Measurements from ENCODE around the gene TECRL. TPM values are rescaled to one million over a fixed set of nuclear protein-coding genes. Genes with fewer than 3 reads are reported as not detected.

Gene TECRL
- total and polyA plus RNA-seq, 2 experiments from 2014 or later = 358 to 494 TPM

DNA sequence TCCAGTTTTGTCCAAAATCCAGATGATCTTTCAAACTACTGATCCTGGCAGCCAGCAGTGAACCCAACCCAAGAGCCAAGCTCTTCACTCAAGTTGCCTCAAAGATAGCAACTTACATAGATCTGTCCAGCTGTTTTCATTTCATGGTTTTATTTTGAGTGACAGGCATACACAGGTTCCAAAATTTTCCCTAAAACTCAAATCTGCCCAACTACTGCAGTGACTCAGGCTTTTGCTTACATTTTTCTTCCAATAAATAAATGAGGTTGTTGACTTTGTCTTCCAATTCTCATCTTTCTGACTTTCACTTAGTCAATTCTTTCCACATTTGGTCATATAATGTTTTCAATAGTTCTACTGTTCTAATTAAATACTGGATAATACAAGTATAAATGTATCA lies 158.8 kb downstream of the TECRL start:
- H3K9me3 ChIP-seq (ENCODE audit: low read depth) = no peaks in the 10 kb centered on the region
- TF ChIP-seq, protein P1, sequence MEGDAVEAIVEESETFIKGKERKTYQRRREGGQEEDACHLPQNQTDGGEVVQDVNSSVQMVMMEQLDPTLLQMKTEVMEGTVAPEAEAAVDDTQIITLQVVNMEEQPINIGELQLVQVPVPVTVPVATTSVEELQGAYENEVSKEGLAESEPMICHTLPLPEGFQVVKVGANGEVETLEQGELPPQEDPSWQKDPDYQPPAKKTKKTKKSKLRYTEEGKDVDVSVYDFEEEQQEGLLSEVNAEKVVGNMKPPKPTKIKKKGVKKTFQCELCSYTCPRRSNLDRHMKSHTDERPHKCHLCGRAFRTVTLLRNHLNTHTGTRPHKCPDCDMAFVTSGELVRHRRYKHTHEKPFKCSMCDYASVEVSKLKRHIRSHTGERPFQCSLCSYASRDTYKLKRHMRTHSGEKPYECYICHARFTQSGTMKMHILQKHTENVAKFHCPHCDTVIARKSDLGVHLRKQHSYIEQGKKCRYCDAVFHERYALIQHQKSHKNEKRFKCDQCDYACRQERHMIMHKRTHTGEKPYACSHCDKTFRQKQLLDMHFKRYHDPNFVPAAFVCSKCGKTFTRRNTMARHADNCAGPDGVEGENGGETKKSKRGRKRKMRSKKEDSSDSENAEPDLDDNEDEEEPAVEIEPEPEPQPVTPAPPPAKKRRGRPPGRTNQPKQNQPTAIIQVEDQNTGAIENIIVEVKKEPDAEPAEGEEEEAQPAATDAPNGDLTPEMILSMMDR (IDR thresholded peaks at IDR 0.05; ENCODE audit: low read depth, low read length) = no peak
- H3K36me3 ChIP-seq = no peaks in the 10 kb centered on the region
- H3K4me3 ChIP-seq = no peak overlapping the region
- no peak overlapping the region for H3K27ac ChIP-seq
- no peak for DNase-seq (ENCODE audit: low read depth in 1 of 2, low spot score in 1 of 2)
- no peaks in the 10 kb centered on the region for H3K27me3 ChIP-seq
- H3K4me1 ChIP-seq (ENCODE audit: low read depth) = no peaks in the 10 kb centered on the region

DNA sequence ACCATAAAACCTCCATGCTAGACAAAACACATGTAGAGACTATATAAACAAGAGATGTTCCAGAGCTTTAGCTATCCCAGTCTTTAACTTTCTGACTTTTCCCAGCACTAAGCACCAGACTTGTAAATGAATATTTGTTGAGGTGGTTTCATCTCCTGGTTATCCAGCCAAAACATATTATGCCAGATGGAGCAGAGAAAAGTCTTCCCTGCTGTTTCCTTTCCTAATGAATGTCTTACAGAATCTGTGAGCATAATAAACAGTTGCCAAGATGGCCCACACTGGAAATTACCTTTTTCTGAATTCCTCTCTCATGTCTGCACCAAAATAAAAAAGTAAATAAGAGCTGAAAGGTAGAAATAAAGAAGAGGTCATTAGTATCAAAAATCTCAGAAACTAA lies 159.2 kb downstream of the TECRL start:
- Histone ChIP-seq H3K4me1 (ENCODE audit: low read depth) (no peaks in the 10 kb centered on the region), H3K27me3 (no peaks in the 10 kb centered on the region), H3K4me3 (no peak overlapping the region), H3K27ac (no peak overlapping the region), H3K9me3 (ENCODE audit: low read depth) (no peaks in the 10 kb centered on the region), H3K36me3 (no peaks in the 10 kb centered on the region)
- DNase-seq (ENCODE audit: low read depth in 1 of 2, low spot score in 1 of 2) = no peak
- TF ChIP-seq, protein P1 (IDR thresholded peaks at IDR 0.05; ENCODE audit: low read depth, low read length) = no peak

DNA sequence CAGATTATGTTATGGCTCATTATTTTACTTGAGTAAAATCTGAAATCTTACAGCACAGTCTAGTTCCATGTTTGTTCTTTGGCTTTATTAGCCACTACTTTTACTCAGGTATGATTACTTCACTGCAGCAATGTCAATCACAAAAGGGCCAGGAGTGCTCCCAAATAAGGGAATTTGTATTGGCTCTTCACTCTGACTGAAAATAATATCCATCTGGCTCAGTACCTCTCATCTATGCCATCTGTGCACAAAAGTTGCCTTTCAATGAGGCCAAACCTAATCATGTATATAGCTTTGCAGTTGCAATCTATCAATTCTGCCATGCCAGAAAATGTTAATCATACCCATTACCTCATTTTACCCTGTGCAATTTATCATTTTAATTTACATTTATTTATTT lies 161.1 kb downstream of the TECRL start:
- no peaks in the 10 kb centered on the region for H3K4me1 ChIP-seq (ENCODE audit: low read depth)
- no peaks in the 10 kb centered on the region for H3K9me3 ChIP-seq (ENCODE audit: low read depth)
- TF ChIP-seq, protein P1 (IDR thresholded peaks at IDR 0.05; ENCODE audit: low read depth, low read length) = no peak
- H3K36me3 ChIP-seq = no peaks in the 10 kb centered on the region
- DNase-seq (ENCODE audit: low read depth in 1 of 2, low spot score in 1 of 2) = no peak
- no peak overlapping the region for H3K4me3 ChIP-seq
- no peak overlapping the region for H3K27ac ChIP-seq
- no peaks in the 10 kb centered on the region for H3K27me3 ChIP-seq

DNA sequence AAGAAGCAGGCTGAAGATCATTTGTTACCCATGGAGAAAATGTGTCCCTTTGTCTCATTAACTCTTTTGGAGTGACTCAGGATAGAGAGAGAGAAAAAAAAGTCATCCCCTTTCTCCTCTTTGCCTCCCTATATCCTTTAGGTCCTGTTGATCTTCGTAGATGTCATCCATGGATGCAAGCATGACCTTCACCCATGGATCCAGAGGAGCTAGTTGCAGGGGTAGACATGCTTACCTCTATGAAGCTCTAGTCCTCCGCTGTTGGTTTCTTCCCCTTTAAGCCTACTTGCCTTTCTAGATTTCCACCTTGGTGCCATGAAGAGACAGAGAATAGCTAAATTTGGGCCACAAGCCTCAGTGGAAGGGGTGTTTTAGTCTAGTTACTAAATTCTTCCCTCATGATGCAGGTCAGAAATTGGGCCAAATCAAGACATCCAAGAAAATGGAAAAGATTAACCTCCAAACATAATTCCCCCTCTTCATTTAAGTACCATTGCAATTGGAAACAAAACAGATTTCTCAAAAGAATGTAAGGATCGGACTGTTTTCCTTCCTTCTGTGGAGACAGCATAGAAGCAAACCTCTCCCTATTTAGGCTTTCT lies 178.4 kb downstream of the TECRL start:
- H3K4me3 ChIP-seq = no peak overlapping the region
- H3K27ac ChIP-seq = no peak overlapping the region
- H3K36me3 ChIP-seq = no peaks in the 10 kb centered on the region
- peaks cover 10% of the 10 kb centered on the region for H3K9me3 ChIP-seq (ENCODE audit: low read depth)
- TF ChIP-seq, protein P1 (IDR thresholded peaks at IDR 0.05; ENCODE audit: low read depth, low read length) = no peak
- no peaks in the 10 kb centered on the region for H3K27me3 ChIP-seq
- peak; percentile 10 to 28 for DNase-seq (ENCODE audit: low read depth in 1 of 2, low spot score in 1 of 2)
- H3K4me1 ChIP-seq (ENCODE audit: low read depth) = no peaks in the 10 kb centered on the region

All from cardiac muscle cell (in vitro differentiated cells and primary cell).